OCI-LY1 (cell line): ENCODE data around the gene PON2.

Experiments used
- CTCF ChIP-seq: fragments of 200-600 bp; sonication (generic), shearing (Covaris generic); IDR thresholded peaks from 2 replicates; pipeline ENCODE4 v1.5.1; 2017; ENCODE audit warnings: mild to moderate bottlenecking, antibody characterized with exemption, low read length, moderate library complexity, mixed read lengths
- EZH2 ChIP-seq: fragments of 200-600 bp; sonication (generic), shearing (Covaris generic); IDR thresholded peaks from 2 replicates; pipeline ENCODE4 v1.8.0; 2017; ENCODE audit warnings: borderline replicate concordance, mixed run types, mild to moderate bottlenecking, antibody characterized with exemption, low read length, moderate library complexity, mixed read lengths

- TF ChIP-seq CTCF (no peak), EZH2 (no peak)
Observed at GRCh38 chr7:95389516-95389915, 45.3 kb downstream of the PON2 start.
